Fibroblast of lung (primary cell): Measurements from ENCODE around the gene FMO4.

ENCODE experiments used
- CTCF ChIP-seq, 2 donors: IDR thresholded peaks in 1 of 2; conservative IDR thresholded peaks in 1 of 2; 1 replicate in 1 of 2; 2 replicates in 1 of 2; pipeline ENCODE4 v1.5.1; 2011 to 2012; ENCODE audit warnings: low read length in 2 of 2, control low read depth in 1 of 2, inconsistent platforms in 1 of 2, low read depth in 1 of 2, mild to moderate bottlenecking in 1 of 2
- EZH2 ChIP-seq: IDR thresholded peaks from 2 replicates; pipeline ENCODE4 v1.5.1; 2012; ENCODE audit warnings: low read length, control low read depth, mild to moderate bottlenecking; ENCODE audit errors: missing control alignments

GRCh38 chr1:171346881-171347280 lies 32.9 kb downstream of the FMO4 start:
- no peak for TF ChIP-seq CTCF (conservative IDR thresholded peaks at IDR 0.05 in 1 of 2, IDR thresholded peaks at IDR 0.05 in 1 of 2; ENCODE audit: low read depth in 1 of 2, low read length in 2 of 2)
- TF ChIP-seq EZH2 = no peak
